ENCODE measurements around the gene HSCB. TPM values are rescaled to one million over a fixed set of nuclear protein-coding genes. Genes with fewer than 3 reads are reported as not detected.

The HSCB gene
- total RNA-seq (2012; rRNA removed) (5.4 and 9.4 TPM in 2 replicates), polyA plus RNA-seq (2012; rRNA removed) (13.2 and 13.4 TPM in 2 replicates), Bru-seq, nascent RNA (percentile 71 among the genes with signal in this experiment), BruChase-seq, experiment 1, labeled RNA remaining after a 6-hour chase (percentile 87 among the genes with signal in this experiment), BruChase-seq, experiment 2, labeled RNA remaining after a 2-hour chase (percentile 74 among the genes with signal in this experiment)
- polyA plus RNA-seq (2012; cell fraction: cytosol; rRNA removed), result 13.5 and 15.5 TPM in 2 replicates
- 2.7 and 3.8 TPM in 2 replicates for polyA plus RNA-seq (2012; cell fraction: nucleus; rRNA removed; ENCODE audit: low replicate concordance)
- long read RNA-seq, transcript HSCB-201 (6 exons, 1,114 nt), result major isoform, 7 of 22 reads
- long read RNA-seq, partial matches to known transcripts, result 1 of 22 reads
- long read RNA-seq, other reads (novel, unspliced or antisense), result 7 of 22 reads

- Histone ChIP-seq H3K27me3 (ENCODE audit: control insufficient read depth, insufficient read depth, low read length) (no peaks in the 10 kb centered on the region), H3K4me2 (ENCODE audit: low read depth, low read length) (peak within 1 kb of the TSS; percentile 88), H3K79me1 (ENCODE audit: low read depth in 1 of 2, low read length in 2 of 2) (peaks cover 24 to 39% of the 10 kb centered on the region in 2 experiments), H3K9ac (ENCODE audit: low read depth, low read length) (peak within 1 kb of the TSS; percentile 93), H3K23ac (ENCODE audit: low read depth, low read length) (peak within 1 kb of the TSS; percentile 84), H3K18ac (ENCODE audit: low read depth, low read length) (peak within 1 kb of the TSS; percentile 62), H3K36me3 (ENCODE audit: control insufficient read depth, insufficient read depth, low read length) (peaks cover 9% of the 10 kb centered on the region), H2BK120ac (ENCODE audit: low read depth, low read length) (peak within 1 kb of the TSS; percentile 35), H3K27ac (ENCODE audit: insufficient read depth, low read length) (peak within 1 kb of the TSS; percentile 97), H2AK9ac (replicated peaks; ENCODE audit: low read depth, low read length, poor library complexity) (peak within 1 kb of the TSS; percentile 82), H2AK5ac (ENCODE audit: low read depth, low read length) (peak within 1 kb of the TSS; percentile 84), H3K4me3 (ENCODE audit: insufficient read depth, low read depth, low read length) (peak within 1 kb of the TSS; percentile 73), H4K20me1 (ENCODE audit: insufficient read depth, low read length) (no peaks in the 10 kb centered on the region), H2BK20ac (ENCODE audit: low read depth, low read length) (no peak within 1 kb of the TSS; the same call in 1 of the 2 replicates), H3K9me1 (ENCODE audit: insufficient read depth, low read length) (peaks cover 6% of the 10 kb centered on the region), H3K9me3 (ENCODE audit: control insufficient read depth, insufficient read depth, low read length) (no peaks in the 10 kb centered on the region), H2BK15ac (ENCODE audit: low read depth, low read length) (peak within 1 kb of the TSS; percentile 17; the same call in 1 of the 3 replicates), H4K8ac (ENCODE audit: low read depth in 2 of 2, low read length in 2 of 2) (peak within 1 kb of the TSS; percentile 65 to 88), H3K14ac (replicated peaks; ENCODE audit: low read depth, low read length) (peak within 1 kb of the TSS; percentile 83), H2BK5ac (ENCODE audit: low read depth, low read length, poor library complexity, severe bottlenecking) (peak within 1 kb of the TSS; percentile 95), H3K56ac (ENCODE audit: extremely low read depth, insufficient read depth, low read length) (peak within 1 kb of the TSS; percentile 77), H3K4ac (ENCODE audit: low read depth, low read length) (peak within 1 kb of the TSS; percentile 87), H4K91ac (ENCODE audit: insufficient read depth, low read depth, low read length) (peak within 1 kb of the TSS; percentile 49), H3K4me1 (ENCODE audit: control insufficient read depth, insufficient read depth, low read length) (peaks cover 2% of the 10 kb centered on the region; the same call in 1 of the 2 replicates), H4K5ac (ENCODE audit: low read depth, low read length) (peak within 1 kb of the TSS; percentile 29), H2AFZ (replicated peaks; ENCODE audit: low read length, poor library complexity) (peak within 1 kb of the TSS; percentile 93)
- TF ChIP-seq POLR2A (IDR thresholded peaks at IDR 0.05; ENCODE audit: low read depth, low read length) (peak; percentile 81), MXI1 (IDR thresholded peaks at IDR 0.05; ENCODE audit: borderline replicate concordance, low read depth, low read length) (peak; percentile 35; the same call in 1 of the 2 replicates), BHLHE40 (IDR thresholded peaks at IDR 0.05; ENCODE audit: low read depth, low read length) (no peak), USF2 (IDR thresholded peaks at IDR 0.05; ENCODE audit: low read depth, low read length) (peak; percentile 81), MAZ (IDR thresholded peaks at IDR 0.05; ENCODE audit: borderline replicate concordance, low read depth, low read length) (peak; percentile 6; the same call in 1 of the 2 replicates), FOS (IDR thresholded peaks at IDR 0.05; ENCODE audit: low read depth, low read length) (peak; percentile 76), CHD1 (IDR thresholded peaks at IDR 0.05; ENCODE audit: low read depth, low read length) (no peak), CTCF (conservative IDR thresholded peaks at IDR 0.05; ENCODE audit: low read depth, low read length) (no peak)
- ATAC-seq (ENCODE audit: low read depth) (peak; percentile 94), DNase-seq (peak; percentile 99)
- POLR2A ChIA-PET (ENCODE audit: unreplicated experiment), result no interaction called here
- BruUV-seq (replicated peaks), result no TSS peak
- CTCF ChIA-PET, result interaction anchor here (1.2 kb wide), 1 partner anchor 9 kb away, joined by 5 read pairs; no protein-coding TSS in a partner anchor
- in situ Hi-C loops (cut with MboI; ENCODE audit: low sequenced_read_pairs), result no loop called here
- dilution Hi-C loops (cut with HindIII; ENCODE audit: low sequenced_read_pairs, unreplicated experiment), result no loop called here
- 1% methylated on average over 27 of the region's 54 CpGs; no CpG with 5 or more reads in 1 of the 2 experiments for WGBS, 2 experiments (ENCODE audit: extremely low coverage in 2 of 2, insufficient read length in 1 of 2)
- intact Hi-C loops (cut with micrococcal nuclease), result loop anchor here (1.0 kb wide), 1 partner anchor 30 kb away; no protein-coding TSS in a partner anchor
These were observed at the start of gene HSCB, which contains the start of gene CHEK2 for GRCh38 chr22:28741785-28742561. Gene HSCB (plus strand): TSS chr22:28742039. CDS start chr22:28742096, 57 bp downstream. Gene CHEK2 (minus strand): TSS chr22:28741820. CDS start chr22:28734721, 7,099 bp downstream.
